Suppressor macrophage treated with lipopolysaccharide for 4 hours (primary cell): Measurements from ENCODE around the gene SH3BP4.
A peak's percentile ranks its signal among the peaks of the same experiment; 100 is the strongest.

Experiments
- DNase-seq: peaks from one replicate; pipeline ENCODE4 v3.0.0-alpha.2; 2020

The SH3BP4 gene

GRCh38 chr2:234983011-234983726 lies 31.4 kb downstream of the SH3BP4 start:
- DNase-seq, result no peak

GRCh38 chr2:234985608-234986245 lies 33.9 kb downstream of the SH3BP4 start:
- DNase-seq, result no peak

GRCh38 chr2:234986390-234986789 lies 34.6 kb downstream of the SH3BP4 start:
- no peak for DNase-seq

- DNase-seq, result no peak
Measured at GRCh38 chr2:234986876-234987720, 35.3 kb downstream of the SH3BP4 start.

GRCh38 chr2:234987754-234988153 lies 35.9 kb downstream of the SH3BP4 start:
- DNase-seq, result no peak

GRCh38 chr2:234988491-234988890 lies 36.7 kb downstream of the SH3BP4 start:
- DNase-seq, result no peak

GRCh38 chr2:234989183-234989701 lies 37.4 kb downstream of the SH3BP4 start:
- DNase-seq, result peak; percentile 55

GRCh38 chr2:234990300-234990699 lies 38.5 kb downstream of the SH3BP4 start:
- no peak for DNase-seq

- no peak for DNase-seq
Measured at GRCh38 chr2:234991290-234991689, 39.5 kb downstream of the SH3BP4 start.

- DNase-seq, result no peak
Measured at GRCh38 chr2:234991793-234992192, 40.0 kb downstream of the SH3BP4 start.

GRCh38 chr2:234992196-234992595 lies 40.4 kb downstream of the SH3BP4 start:
- DNase-seq, result no peak

GRCh38 chr2:234992624-234993349 lies 41.0 kb downstream of the SH3BP4 start:
- no peak for DNase-seq

- peak; percentile 88 for DNase-seq
Measured at GRCh38 chr2:234993541-234993981, 41.7 kb downstream of the SH3BP4 start.

- no peak for DNase-seq
Measured at GRCh38 chr2:234994438-234995321, 42.9 kb downstream of the SH3BP4 start.

GRCh38 chr2:234995332-234996068 lies 43.7 kb downstream of the SH3BP4 start:
- DNase-seq, result no peak

- no peak for DNase-seq
Measured at GRCh38 chr2:234996069-234996940, 44.5 kb downstream of the SH3BP4 start.

GRCh38 chr2:234996941-234997270 lies 45.1 kb downstream of the SH3BP4 start:
- DNase-seq, result no peak

GRCh38 chr2:234997389-234997788 lies 45.6 kb downstream of the SH3BP4 start:
- DNase-seq, result no peak

GRCh38 chr2:234998404-234999211 lies 46.8 kb downstream of the SH3BP4 start:
- DNase-seq, result no peak
